Spleen (tissue), 7 donors: Measurements from ENCODE around the gene MOB3B.

Experiments
- CTCF ChIP-seq, 11 experiments: fragments of 200-600 bp in 7 of 11; fragments of 450-650 bp in 4 of 11; sonication (generic) in 4 of 11; IDR thresholded peaks in 8 of 11; conservative IDR thresholded peaks in 3 of 11; 1 replicate in 7 of 11; 2 replicates in 4 of 11; pipeline versions ENCODE4 v1.4.0 to v1.8.0; 2016 to 2021; ENCODE audit warnings: antibody characterized with exemption in 11 of 11, inconsistent platforms in 4 of 11, mild to moderate bottlenecking in 1 of 11
- POLR2A ChIP-seq, 3 donors: fragments of 450-650 bp; IDR thresholded peaks; one replicate each; pipeline ENCODE4 v1.5.1; 2017; ENCODE audit warnings: antibody characterized with exemption in 3 of 3, mild to moderate bottlenecking in 1 of 3
- donor health status: DM: no; HTN: no; CAD: no; lungs with moderate emphysema.
- donor health status: DM: no; HTN: no; CAD: no.
- donor health status: DM: no; HTN: no; CAD: no.

DNA sequence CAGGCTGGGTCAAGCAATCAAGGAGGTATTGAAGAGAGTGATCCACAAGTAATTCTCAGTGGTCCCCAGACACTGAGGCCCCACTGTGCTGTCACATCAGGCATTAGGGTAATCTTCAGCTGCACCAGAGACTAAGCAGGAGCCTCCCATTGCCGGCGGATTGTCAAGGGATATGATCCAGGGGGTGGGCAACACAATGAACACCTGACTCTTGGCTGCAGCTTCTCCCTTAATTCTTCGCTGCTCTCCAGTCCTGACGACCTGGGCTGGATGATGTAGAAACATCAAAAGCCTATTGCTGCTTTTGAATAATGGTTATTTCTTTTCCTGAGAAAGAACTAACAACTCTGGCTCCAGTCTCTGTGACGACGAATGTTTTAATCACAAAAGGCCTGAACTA lies 83.9 kb downstream of the MOB3B start:
- no peak for TF ChIP-seq CTCF (IDR thresholded peaks at IDR 0.05 in 8 of 11, conservative IDR thresholded peaks at IDR 0.05 in 3 of 11)
- no peak for TF ChIP-seq POLR2A (IDR thresholded peaks at IDR 0.05)
